ENCODE results near the gene FBXL4. TPM values are rescaled to one million over a fixed set of nuclear protein-coding genes. Genes with fewer than 3 reads are reported as not detected.
A peak's percentile ranks its signal among the peaks of the same experiment; 100 is the strongest.

Gene FBXL4
- total RNA-seq, 3 donors from 2014 or later, result 13.2 to 23.8 (median 22.5) TPM

GRCh38 chr6:98836962-98837944 is 110.5 kb downstream of the FBXL4 start:
- no peak for TF ChIP-seq CTCF (IDR thresholded peaks at IDR 0.05)
- Histone ChIP-seq H3K9me3 (no peaks in the 10 kb centered on the region), H3K4me3 (no peak overlapping the region), H3K4me1 (ENCODE audit: low read depth) (peaks cover 37% of the 10 kb centered on the region), H3K36me3 (ENCODE audit: low read depth) (no peaks in the 10 kb centered on the region)
- intact Hi-C loops (cut with DNase I, micrococcal nuclease), result no loop called here
- DNase-seq (no peak), ATAC-seq (no peak)

- ATAC-seq (no peak), DNase-seq (no peak)
- H3K9me3 ChIP-seq, result no peaks in the 10 kb centered on the region
- intact Hi-C loops (cut with DNase I, micrococcal nuclease), result no loop called here
- no peak for TF ChIP-seq CTCF (IDR thresholded peaks at IDR 0.05)
- H3K4me3 ChIP-seq, result no peak overlapping the region
- peaks cover 46% of the 10 kb centered on the region for H3K4me1 ChIP-seq (ENCODE audit: low read depth)
- H3K36me3 ChIP-seq (ENCODE audit: low read depth), result no peaks in the 10 kb centered on the region
These were observed 111.5 kb downstream of the FBXL4 start for GRCh38 chr6:98836025-98836961.

- H3K36me3 ChIP-seq (ENCODE audit: low read depth), result no peaks in the 10 kb centered on the region
- no peak for TF ChIP-seq CTCF (IDR thresholded peaks at IDR 0.05)
- DNase-seq, result peak in 1 of 3 donors; percentile 44
- peaks cover 50% of the 10 kb centered on the region for H3K4me1 ChIP-seq (ENCODE audit: low read depth)
- H3K4me3 ChIP-seq, result no peak overlapping the region
- no peaks in the 10 kb centered on the region for H3K9me3 ChIP-seq
- intact Hi-C loops (cut with DNase I, micrococcal nuclease), result no loop called here
- ATAC-seq, result peak; percentile 7
These were observed 112.4 kb downstream of the FBXL4 start for GRCh38 chr6:98835149-98836024.

GRCh38 chr6:98834060-98835031 is 113.4 kb downstream of the FBXL4 start, which contains the start of gene POU3F2:
TSS of gene POU3F2 (plus strand) at chr6:98834574. CDS start at chr6:98834874, 300 bp downstream.
- Histone ChIP-seq H3K9me3 (no peaks in the 10 kb centered on the region), H3K36me3 (ENCODE audit: low read depth) (no peaks in the 10 kb centered on the region), H3K4me1 (ENCODE audit: low read depth) (peaks cover 50% of the 10 kb centered on the region), H3K4me3 (no peak within 1 kb of the TSS)
- peak; percentile 66 to 70 (median 70) for DNase-seq
- intact Hi-C loops (cut with DNase I, micrococcal nuclease), result no loop called here
- no peak for TF ChIP-seq CTCF (IDR thresholded peaks at IDR 0.05)
- peak; percentile 79 for ATAC-seq
